ENCODE results near the gene TMEM266.
A peak's percentile ranks its signal among the peaks of the same experiment; 100 is the strongest.

TMEM266 gene

DNA sequence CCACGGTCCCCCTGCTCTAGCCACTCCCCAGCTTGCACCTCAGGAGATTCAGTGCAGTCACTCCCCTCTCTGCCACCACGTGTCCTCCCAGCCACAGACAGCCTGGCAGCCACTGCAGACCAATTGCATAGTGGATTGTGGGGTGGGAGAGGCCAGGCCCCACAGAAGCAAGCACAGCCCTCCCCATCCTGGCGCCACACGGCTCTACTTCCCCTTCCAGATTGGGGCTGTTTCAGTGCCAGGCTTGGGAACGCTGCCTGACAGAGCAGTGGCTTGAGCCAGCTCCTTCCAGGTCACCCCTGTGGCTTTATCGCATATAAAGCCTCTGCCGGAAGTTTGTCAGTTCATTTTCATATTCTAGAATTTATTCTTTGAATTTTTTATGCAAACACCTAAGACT, 90.7 kb downstream of the TMEM266 start:
- peak; percentile 66 for DNase-seq (ENCODE audit: low read depth)
- no peak overlapping the region for H3K4me3 ChIP-seq (ENCODE audit: low read depth, low read length)
- TF ChIP-seq, protein P1, sequence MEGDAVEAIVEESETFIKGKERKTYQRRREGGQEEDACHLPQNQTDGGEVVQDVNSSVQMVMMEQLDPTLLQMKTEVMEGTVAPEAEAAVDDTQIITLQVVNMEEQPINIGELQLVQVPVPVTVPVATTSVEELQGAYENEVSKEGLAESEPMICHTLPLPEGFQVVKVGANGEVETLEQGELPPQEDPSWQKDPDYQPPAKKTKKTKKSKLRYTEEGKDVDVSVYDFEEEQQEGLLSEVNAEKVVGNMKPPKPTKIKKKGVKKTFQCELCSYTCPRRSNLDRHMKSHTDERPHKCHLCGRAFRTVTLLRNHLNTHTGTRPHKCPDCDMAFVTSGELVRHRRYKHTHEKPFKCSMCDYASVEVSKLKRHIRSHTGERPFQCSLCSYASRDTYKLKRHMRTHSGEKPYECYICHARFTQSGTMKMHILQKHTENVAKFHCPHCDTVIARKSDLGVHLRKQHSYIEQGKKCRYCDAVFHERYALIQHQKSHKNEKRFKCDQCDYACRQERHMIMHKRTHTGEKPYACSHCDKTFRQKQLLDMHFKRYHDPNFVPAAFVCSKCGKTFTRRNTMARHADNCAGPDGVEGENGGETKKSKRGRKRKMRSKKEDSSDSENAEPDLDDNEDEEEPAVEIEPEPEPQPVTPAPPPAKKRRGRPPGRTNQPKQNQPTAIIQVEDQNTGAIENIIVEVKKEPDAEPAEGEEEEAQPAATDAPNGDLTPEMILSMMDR (IDR thresholded peaks at IDR 0.05; ENCODE audit: low read depth, low read length), result no peak
- peak; percentile 88 for TF ChIP-seq MAX (IDR thresholded peaks at IDR 0.05; ENCODE audit: low read depth, low read length)
- TF ChIP-seq MYC (IDR thresholded peaks at IDR 0.05; ENCODE audit: low read depth, low read length), result peak; percentile 45; the same call in 1 of the 2 replicates
- TF ChIP-seq POLR2A (IDR thresholded peaks at IDR 0.05; ENCODE audit: extremely low read depth, insufficient read length), result no peak

DNA sequence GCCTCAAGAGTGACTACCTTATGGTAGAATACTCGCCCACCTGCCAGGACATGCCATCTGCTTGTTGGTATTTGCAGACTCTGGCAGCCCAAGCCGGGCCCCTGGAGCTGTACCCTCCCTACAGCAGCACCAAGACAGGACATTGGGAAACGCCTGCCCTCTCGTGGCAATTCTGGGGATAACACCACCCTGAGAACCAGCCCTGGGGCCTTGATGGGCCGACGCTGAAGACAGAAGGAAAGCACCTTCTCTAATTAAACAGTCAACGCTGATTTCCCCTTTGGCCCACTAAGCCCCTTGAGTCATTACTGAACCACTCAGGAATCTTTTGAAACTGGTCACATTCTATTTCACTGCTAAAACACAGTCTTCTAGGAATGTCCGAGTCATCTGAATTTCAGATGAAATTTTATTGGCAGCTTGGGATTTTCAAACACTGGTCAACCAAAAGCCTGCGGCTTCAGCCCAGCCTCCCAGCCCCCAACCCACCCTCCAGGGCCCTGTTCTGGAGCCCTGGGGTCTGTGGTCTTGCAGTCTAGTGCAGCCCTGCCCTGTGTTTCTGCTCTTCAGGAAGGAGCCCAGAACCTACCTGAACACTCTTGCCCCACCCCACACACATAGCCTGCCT, 91.3 kb downstream of the TMEM266 start:
- no peak for TF ChIP-seq POLR2A (IDR thresholded peaks at IDR 0.05; ENCODE audit: extremely low read depth, insufficient read length)
- TF ChIP-seq MAX (IDR thresholded peaks at IDR 0.05; ENCODE audit: low read depth, low read length), result peak; percentile 41; the same call in 1 of the 2 replicates
- TF ChIP-seq MYC (IDR thresholded peaks at IDR 0.05; ENCODE audit: low read depth, low read length), result no peak
- TF ChIP-seq, protein P1 (IDR thresholded peaks at IDR 0.05; ENCODE audit: low read depth, low read length), result peak; percentile 81
- no peak overlapping the region for H3K4me3 ChIP-seq (ENCODE audit: low read depth, low read length)
- peak; percentile 85 for DNase-seq (ENCODE audit: low read depth)

DNA sequence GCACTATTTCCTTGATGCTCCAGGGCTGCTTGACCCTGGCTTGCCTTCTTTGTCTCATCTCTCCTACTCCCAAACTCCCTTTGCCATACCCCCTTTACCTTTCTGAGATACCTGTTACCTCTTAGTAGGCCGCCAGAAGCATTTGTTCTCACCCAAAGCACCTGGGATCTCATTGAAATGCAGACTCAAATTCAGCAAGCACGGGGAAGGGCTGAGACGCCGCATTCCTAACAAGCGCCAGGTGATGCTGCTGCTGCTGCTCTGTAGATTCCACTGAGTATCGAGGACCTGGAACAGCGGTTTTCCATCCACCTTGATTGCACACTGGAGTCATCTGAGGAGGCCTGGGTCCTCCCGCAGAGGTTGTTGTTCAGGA, 91.8 kb downstream of the TMEM266 start:
- no peak for DNase-seq (ENCODE audit: low read depth)
- no peak overlapping the region for H3K4me3 ChIP-seq (ENCODE audit: low read depth, low read length)
- TF ChIP-seq MYC (IDR thresholded peaks at IDR 0.05; ENCODE audit: low read depth, low read length), result no peak

DNA sequence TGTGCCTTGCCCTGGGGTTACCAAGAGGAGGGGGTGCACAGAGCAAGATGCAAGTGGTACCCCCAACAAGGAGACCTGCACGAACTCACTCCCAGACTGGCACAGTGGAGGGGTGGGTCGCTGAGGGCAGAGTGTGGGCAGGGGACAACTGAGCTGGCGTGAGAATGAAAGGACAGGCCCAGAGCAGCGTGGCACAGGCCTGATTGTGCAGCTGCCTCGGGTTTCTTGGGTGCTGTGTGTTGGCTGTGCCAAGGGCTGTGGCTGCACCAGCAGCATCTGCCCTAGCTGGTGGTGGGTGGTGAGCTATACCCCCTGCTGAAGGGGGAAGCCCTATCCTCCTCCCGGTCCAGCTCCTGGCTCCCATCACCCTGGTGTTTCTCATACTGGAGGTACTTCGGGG, 92.4 kb downstream of the TMEM266 start:
- no peak for DNase-seq (ENCODE audit: low read depth)
- TF ChIP-seq POLR2A (IDR thresholded peaks at IDR 0.05; ENCODE audit: extremely low read depth, insufficient read length) (no peak), MAX (IDR thresholded peaks at IDR 0.05; ENCODE audit: low read depth, low read length) (no peak), MYC (IDR thresholded peaks at IDR 0.05; ENCODE audit: low read depth, low read length) (no peak)
- TF ChIP-seq, protein P1 (IDR thresholded peaks at IDR 0.05; ENCODE audit: low read depth, low read length), result no peak
- no peak overlapping the region for H3K4me3 ChIP-seq (ENCODE audit: low read depth, low read length)

- H3K4me3 ChIP-seq (ENCODE audit: low read depth, low read length), result no peak overlapping the region
- TF ChIP-seq POLR2A (IDR thresholded peaks at IDR 0.05; ENCODE audit: extremely low read depth, insufficient read length) (no peak), MAX (IDR thresholded peaks at IDR 0.05; ENCODE audit: low read depth, low read length) (no peak), MYC (IDR thresholded peaks at IDR 0.05; ENCODE audit: low read depth, low read length) (no peak)
- TF ChIP-seq, protein P1 (IDR thresholded peaks at IDR 0.05; ENCODE audit: low read depth, low read length), result no peak
- DNase-seq (ENCODE audit: low read depth), result no peak
These were observed 93.7 kb downstream of the TMEM266 start for GRCh38 chr15:76153241-76154197.

DNA sequence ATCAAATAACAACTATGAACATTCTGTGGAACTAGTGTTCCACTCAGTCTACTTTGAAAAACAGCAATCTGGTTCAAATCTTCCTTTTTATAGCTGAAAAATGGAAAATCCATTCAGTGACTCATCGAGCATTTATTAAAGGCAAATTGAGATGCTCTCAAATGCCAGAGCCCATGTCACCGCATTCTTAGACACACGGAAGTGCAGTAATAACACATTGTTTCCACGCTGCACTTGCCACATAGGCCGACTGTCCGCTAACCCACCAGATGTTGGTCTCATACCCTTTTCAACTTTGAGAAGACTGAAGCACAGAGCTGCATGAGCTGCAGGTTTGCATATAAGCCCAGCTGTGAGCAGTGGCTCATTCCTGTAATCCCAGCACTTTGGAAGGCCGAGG, 95.9 kb downstream of the TMEM266 start:
- DNase-seq (ENCODE audit: low read depth), result no peak
- H3K4me3 ChIP-seq (ENCODE audit: low read depth, low read length), result no peak overlapping the region
- TF ChIP-seq MAX (IDR thresholded peaks at IDR 0.05; ENCODE audit: low read depth, low read length) (no peak), POLR2A (IDR thresholded peaks at IDR 0.05; ENCODE audit: extremely low read depth, insufficient read length) (no peak), MYC (IDR thresholded peaks at IDR 0.05; ENCODE audit: low read depth, low read length) (no peak)
- TF ChIP-seq, protein P1 (IDR thresholded peaks at IDR 0.05; ENCODE audit: low read depth, low read length), result no peak
